Mucosa of descending colon (tissue), 3 donors: Measurements from ENCODE around the gene HES6. TPM values are rescaled to one million over a fixed set of nuclear protein-coding genes. Genes with fewer than 3 reads are reported as not detected.

ENCODE experiments used
- ATAC-seq: fragments of 200-7000 bp; cut with Tn5 transposase; one replicate; pipeline ENCODE4 v1.9.1; 2020; ENCODE audit warnings: mild to moderate bottlenecking, moderate library complexity
- DNase-seq, 3 donors: peaks; one replicate each; pipeline ENCODE4 v3.0.0-alpha.2; 2020
- H3K36me3 ChIP-seq: fragments of 200-600 bp; one replicate; pipeline ENCODE4 v1.8.0; 2021; ENCODE audit warnings: low read depth, mild to moderate bottlenecking
- H3K4me1 ChIP-seq: fragments of 200-600 bp; one replicate; pipeline ENCODE4 v1.8.0; 2021; ENCODE audit warnings: low read depth, mild to moderate bottlenecking
- H3K4me3 ChIP-seq: fragments of 200-600 bp; one replicate; pipeline ENCODE4 v1.8.0; 2021; ENCODE audit warnings: mild to moderate bottlenecking
- H3K9me3 ChIP-seq: fragments of 200-600 bp; one replicate; pipeline ENCODE4 v1.8.0; 2021; ENCODE audit warnings: mild to moderate bottlenecking
- CTCF ChIP-seq: fragments of 200-600 bp; IDR thresholded peaks from one replicate; pipeline ENCODE4 v1.8.0; 2022; ENCODE audit warnings: antibody characterized with exemption, mild to moderate bottlenecking
- intact Hi-C, 2 donors: fragments of 100-400 bp; cut with DNase I in 1 of 2; cut with micrococcal nuclease in 1 of 2; formaldehyde crosslinking; loops; one replicate each; pipeline versions ENCODE4 v1.11.0 to v1.11.1; 2022; cut with DNase I, micrococcal nuclease
- total RNA-seq, 3 donors: library from RNA; stranded (reverse); fragmentation: NEBNext Ultra II Directional in 2 of 3; extraction: Animal tissue kit (Norgen Biotek cat#: 25700) in 2 of 3; gene quantifications; one replicate each; pipeline versions ENCODE4 v1.2.1 to v1.2.4, GENCODE V29; 2021 to 2023
- donor health status: DM: no; HTN: no; CAD: no; lungs with moderate emphysema.
- donor health status: DM: no; HTN: no; CAD: no.
- donor health status: DM: no; HTN: yes; CAD: no.

Gene HES6
- total RNA-seq, 3 donors from 2014 or later = 21.9 to 63.5 (median 25.7) TPM

DNA sequence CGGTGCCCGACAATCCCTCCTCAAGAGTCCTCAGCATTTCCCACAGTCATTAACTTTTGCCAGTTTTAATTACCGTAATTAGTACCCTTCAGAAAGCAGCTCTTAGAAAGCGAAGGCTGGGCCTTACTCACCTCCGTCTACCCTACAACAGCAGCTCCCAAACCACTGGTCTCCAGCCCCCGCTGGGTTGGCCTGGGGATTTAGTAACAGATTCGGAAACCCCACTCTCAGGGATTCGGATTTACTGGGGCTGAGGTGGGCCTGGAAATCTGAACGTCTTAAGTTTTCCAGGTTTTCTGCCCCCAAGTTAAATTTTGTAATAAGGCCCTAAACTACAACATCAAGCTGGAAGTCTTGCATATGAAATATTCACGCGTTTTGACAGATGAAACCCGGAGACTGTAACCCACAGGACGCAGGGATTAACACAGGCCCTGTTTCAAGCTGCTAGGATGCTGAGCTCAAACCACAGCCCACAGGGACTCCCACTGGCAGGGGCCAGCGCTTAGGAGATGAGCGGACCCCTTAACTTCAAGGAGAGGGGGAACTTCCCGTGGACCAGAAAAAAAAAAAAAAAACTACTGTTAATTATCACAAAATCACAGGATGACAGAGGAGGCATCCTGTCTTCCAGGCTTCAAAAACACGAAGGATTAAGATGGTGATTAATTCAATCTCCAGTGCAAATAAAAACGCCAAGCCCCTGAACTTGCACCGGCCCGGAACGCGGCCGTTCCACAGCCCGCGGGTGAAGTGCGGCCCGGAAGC is 37.3 kb downstream of the HES6 start:
- peak overlapping the region; percentile 93 for H3K4me3 ChIP-seq
- DNase-seq (no peak), ATAC-seq (no peak)
- H3K9me3 ChIP-seq = no peaks in the 10 kb centered on the region
- H3K4me1 ChIP-seq = peaks cover 25% of the 10 kb centered on the region
- H3K36me3 ChIP-seq = no peaks in the 10 kb centered on the region
- intact Hi-C loops = no loop called here
- no peak for TF ChIP-seq CTCF

GRCh38 chr2:238190445-238190844 is 49.4 kb downstream of the HES6 start:
- no peak for DNase-seq
- no peaks in the 10 kb centered on the region for H3K4me1 ChIP-seq
- no peaks in the 10 kb centered on the region for H3K9me3 ChIP-seq
- peaks cover 24% of the 10 kb centered on the region for H3K36me3 ChIP-seq
- ATAC-seq = no peak
- TF ChIP-seq CTCF = no peak
- intact Hi-C loops = no loop called here
- no peak overlapping the region for H3K4me3 ChIP-seq

Other genes starting within 250 kb of the HES6 start
- gene SCLY, start 179.0 kb downstream of the HES6 start, total RNA-seq = 10 to 100 TPM; 11.2 to 19.8 (median 19.5) TPM
- under 1 TPM; 0.23 to 0.63 (median 0.47) TPM for gene ESPNL, start 139.7 kb downstream of the HES6 start, total RNA-seq
- 1 to 10 TPM in 1 of 3 donors, under 1 TPM in 2; 0.17 to 1.1 (median 0.24) TPM for gene KLHL30, start 101.4 kb downstream of the HES6 start, total RNA-seq
- under 1 TPM; 0.38 to 0.58 (median 0.51) TPM for gene ERFE, start 81.1 kb downstream of the HES6 start, total RNA-seq
- 10 to 100 TPM; 33.2 to 55.7 (median 39.9) TPM for gene ILKAP, start 36.3 kb downstream of the HES6 start, total RNA-seq
- gene PER2, start 48.6 kb upstream of the HES6 start, total RNA-seq = 10 to 100 TPM; 22.6 to 26.8 (median 22.6) TPM
- 10 to 100 TPM; 13.3 to 37.5 (median 16.3) TPM for gene TRAF3IP1, start 80.5 kb upstream of the HES6 start, total RNA-seq
- gene ASB1, start 186.9 kb upstream of the HES6 start, total RNA-seq = 10 to 100 TPM; 23.5 to 41.7 (median 24.6) TPM